T1000 (cell line): ENCODE measurements around the gene ETV3L.

Source experiments
- DNase-seq: peaks from one replicate; lab custom pipeline; 2025; ENCODE audit warnings: mixed read lengths; lab: John Stamatoyannopoulos, UW

ETV3L gene

GRCh38 chr1:157099633-157100009, at the start of gene ETV3L:
ETV3L (minus strand) TSS chr1:157099808; CDS start chr1:157099523, 285 bp downstream.
- no peak for DNase-seq

DNA sequence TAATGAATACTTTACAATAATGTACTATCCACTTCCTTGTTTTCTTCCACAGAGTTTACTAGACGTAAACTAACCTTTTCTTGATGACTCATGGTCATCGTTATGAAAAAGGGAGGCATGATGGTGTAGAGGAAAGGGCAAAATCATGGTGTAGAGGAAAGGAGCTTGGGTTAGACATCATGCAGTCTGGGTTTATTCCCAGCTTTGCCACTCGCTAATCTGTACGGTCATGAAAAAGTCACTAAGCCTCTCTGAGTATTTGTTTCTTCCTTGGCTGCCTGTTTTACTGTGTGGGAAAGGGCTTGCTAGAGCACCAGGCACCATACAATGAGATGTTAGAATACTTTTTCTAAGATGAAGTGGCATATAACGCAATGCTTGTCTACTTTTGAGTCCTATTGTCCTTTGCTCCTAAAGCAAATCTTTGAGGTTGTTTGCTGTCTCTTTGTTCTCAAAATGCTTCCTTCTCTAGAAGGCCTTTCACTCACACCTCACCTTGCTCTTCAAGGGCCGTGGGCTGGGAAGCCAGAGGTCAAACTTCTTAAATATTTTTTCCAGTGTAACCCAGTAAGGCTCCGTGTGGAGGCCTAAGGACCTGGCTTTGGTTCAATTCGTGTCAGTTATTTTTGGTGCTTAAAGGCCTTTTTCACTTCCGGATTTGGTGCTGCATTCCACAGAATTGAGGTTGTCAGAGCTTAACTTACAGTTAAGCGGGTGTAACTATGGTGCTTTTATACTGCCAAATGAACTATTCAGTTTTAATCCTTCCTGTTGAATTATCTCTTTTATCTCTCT, 48.5 kb upstream of the ETV3L start:
- DNase-seq = no peak

DNA sequence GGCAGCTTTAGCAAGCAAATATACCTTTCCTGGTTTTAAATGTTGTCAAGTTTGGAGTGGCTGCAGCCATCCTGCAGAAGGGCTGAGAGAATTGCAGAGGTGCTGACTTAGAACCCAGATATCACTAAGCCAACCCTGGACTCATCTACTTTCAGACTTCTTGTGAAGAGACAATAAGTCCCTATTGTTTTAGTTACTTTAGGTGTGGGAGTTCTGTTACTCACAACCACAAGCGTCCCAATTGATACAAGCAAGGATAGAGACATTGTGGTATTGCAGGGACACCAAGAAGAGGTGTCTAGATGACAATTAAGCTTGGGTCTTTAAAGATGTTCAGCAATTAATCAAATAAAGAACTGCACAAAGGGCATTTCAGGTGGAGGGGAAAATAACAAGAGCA, 47.4 kb upstream of the ETV3L start:
- no peak for DNase-seq

DNA sequence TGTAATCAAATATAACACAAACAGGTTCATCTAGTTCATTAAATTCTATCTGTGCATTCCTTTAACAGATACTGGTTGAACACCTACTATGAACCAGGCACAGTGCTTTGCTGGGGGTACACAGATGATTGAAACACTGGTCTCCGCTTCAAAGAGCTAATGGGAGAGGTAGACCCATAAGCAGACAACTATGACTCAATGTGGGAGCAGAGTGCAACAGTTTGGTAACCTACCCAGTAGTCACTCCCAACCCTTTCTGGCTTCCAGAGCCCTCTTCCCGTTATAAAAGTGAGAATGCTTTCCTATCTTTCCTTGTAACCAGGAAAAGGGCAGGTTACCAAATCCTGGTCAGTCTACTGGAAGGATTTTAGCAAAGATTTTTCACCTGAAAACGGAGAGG, 46.6 kb upstream of the ETV3L start:
- DNase-seq = no peak

DNA sequence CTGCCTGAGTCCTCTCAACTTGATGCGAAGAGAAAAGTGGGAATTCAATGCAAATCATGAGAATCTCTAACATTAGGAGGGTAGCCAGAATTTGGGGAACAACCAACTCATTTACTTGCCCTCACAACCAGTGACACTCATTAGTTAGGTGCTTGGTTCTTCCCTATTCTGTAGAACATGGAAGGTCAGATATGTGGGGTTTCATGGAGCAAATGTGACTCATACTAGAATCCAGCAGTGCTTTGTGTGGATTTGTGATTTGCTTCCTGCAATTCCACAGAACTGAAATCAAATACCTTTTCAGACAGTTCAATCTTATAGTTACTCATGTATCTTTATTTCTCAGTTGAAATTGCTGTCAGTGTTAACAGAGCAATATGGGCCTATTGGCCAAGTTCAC, 45.5 kb upstream of the ETV3L start:
- DNase-seq = no peak

DNA sequence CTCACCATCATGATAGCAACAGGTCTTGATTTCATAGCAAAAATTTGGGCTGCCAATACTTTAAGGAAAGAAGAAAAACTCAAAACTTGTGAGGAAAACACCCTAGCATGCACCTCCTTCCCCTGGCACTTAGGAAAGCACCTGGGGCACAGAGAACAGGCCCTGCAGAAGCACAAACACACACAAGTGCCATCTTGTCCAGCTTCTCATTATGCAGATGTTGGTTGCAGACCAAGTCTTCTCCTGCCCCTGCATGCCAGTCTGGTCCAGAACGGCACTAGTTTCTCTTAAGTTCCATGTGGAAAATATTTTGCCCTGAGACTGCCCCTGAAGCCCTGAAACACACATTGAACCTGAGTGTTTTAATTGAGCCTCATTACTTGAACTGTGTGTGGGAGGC, 44.9 kb upstream of the ETV3L start:
- no peak for DNase-seq

GRCh38 chr1:157142765-157143423, 43.3 kb upstream of the ETV3L start:
- DNase-seq = no peak

DNA sequence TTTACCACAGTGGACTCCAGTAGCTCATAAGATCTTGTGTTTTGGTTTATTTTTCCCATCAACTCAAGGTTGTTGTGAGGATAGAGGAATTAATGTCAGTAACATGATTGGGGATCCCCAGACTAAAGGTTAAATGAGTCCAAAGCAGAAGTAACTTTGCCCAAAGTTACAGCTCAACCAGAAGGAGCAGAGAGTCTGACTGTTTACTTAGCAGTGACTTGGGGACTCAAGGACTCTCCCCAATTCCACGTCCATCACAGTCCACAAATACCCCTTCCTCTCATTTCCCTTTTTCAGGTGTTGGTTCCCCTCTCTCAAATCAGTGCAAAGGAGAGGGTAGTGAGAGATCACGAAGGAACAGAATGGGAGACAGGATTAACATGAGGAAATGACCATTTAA, 42.6 kb upstream of the ETV3L start:
- DNase-seq = no peak

- DNase-seq = no peak
Observed at GRCh38 chr1:157141212-157141855, 41.7 kb upstream of the ETV3L start.

DNA sequence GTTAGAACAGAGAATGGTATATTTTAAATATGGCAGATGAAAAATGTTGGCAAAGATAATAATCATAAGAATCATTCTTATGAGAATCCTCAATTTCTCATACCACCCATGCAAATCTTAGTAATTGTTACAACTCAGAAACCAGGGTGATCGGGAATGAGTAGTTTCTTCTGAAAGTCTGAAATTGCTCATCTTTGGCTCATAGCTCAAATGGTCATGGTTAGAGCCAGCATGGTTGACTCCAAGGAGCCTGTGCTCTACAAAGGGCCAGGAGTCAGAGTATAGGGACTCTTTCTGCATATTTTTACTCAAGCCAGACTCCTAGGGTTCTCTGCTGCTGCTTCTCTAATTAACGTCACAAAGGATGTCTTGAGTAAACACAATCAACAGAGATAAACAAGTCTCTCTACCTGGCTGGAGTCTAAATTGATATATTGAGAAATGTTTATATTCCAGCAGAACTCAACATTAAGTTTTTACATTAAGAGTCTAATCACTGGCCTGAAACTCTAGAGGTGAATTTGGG, 40.5 kb upstream of the ETV3L start:
- DNase-seq = no peak

GRCh38 chr1:157139052-157139715, 39.6 kb upstream of the ETV3L start:
- no peak for DNase-seq

DNA sequence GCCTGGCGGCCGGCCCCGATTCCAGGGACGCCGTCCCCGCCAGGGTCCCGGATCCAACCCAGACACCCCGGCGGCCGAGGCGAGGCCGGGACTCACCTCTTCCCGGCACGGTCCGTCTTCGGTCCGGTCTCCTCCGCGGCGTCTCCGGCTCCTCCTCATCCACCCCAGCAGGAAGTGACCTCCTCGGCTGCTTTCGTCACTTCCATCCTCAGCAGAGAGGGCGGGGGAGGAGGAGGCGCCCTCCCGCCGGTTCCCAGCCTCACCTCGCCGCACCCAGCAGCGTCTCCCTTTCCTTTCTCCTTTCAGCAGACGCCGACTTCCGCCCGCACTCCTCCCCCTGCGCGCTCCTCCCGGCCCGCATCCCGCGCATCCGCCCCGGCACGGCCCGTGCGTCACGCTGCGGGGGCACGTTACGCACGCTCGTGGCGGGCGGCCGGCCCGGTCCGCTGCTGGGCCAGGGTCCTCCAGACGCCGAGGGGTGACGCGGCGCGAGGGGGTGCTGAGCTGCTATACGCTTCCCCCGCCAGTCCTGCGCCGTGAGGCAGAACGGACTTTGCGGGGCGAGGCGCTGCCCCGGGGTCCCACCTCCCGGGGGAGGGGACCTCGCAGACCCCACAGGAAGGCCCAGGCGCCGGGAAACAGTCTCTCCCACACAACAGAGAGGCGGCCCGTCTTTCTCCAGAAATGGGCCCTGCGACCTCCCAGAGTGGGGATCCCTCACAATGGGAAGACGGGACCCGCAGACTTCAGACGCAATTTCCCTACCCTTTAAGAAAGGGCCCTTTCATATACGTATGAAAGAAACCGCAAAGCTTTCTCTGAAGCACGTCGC, 38.8 kb upstream of the ETV3L start, which contains the start of gene ETV3:
Gene ETV3 (minus strand): TSS at position 176 of the 832 bp plus-strand sequence. CDS start 2,043 bp downstream, outside the sequence.
- peak; percentile 75 for DNase-seq

GRCh38 chr1:157137408-157138219, 38.0 kb upstream of the ETV3L start:
- DNase-seq = no peak

GRCh38 chr1:157137046-157137407, 37.4 kb upstream of the ETV3L start:
- no peak for DNase-seq

- no peak for DNase-seq
Observed at GRCh38 chr1:157136133-157136532, 36.5 kb upstream of the ETV3L start.

DNA sequence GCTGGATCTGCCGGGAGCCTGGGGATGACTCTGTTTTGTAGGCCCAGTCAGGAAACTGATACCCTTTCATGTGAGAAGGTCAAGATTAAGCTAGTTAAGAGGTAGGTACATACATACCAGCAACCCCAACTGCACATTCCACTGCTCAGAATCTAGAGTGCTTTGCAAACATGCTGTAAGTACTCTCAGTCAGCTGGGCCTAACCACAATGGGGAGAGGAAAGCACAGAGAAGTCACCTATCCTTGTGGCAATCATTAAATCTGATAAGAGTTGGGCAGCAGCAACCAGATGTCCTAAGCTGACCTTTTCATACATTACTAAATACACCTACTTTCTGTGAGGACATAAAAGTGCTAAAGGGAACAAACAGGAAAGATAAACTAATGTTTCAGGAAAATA, 36.0 kb upstream of the ETV3L start:
- no peak for DNase-seq

DNA sequence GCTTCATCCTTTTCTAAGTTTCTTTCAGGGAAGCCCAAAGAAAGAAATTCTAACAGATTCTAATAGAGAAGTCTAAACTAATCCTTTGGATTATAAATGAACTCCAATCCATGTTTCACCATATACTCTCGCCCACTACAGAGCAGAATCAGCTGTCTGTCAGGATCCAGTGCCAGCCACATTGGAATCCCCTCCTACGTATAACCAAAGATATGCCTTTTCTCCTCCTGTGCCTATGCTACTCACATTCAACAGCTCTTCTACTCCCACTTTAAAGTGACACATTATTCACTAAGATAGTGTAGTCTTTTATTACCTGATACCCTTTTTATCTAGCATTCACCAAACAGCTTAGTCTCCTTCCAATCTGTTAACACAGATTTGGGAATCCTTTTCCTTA, 35.5 kb upstream of the ETV3L start:
- no peak for DNase-seq

- DNase-seq = no peak
Observed at GRCh38 chr1:157134442-157134841, 34.8 kb upstream of the ETV3L start.

GRCh38 chr1:157133426-157133825, 33.8 kb upstream of the ETV3L start:
- no peak for DNase-seq

GRCh38 chr1:157132616-157133167, 33.1 kb upstream of the ETV3L start:
- DNase-seq = no peak
